ENCODE results near the gene ACP7.

- TF ChIP-seq CREB5 (CRISPR knock-in tag; IDR thresholded peaks at IDR 0.05; ENCODE audit: low read depth) (no peak), ZC3H10 (CRISPR knock-in tag; IDR thresholded peaks at IDR 0.05) (no peak), ARNTL (CRISPR knock-in tag; IDR thresholded peaks at IDR 0.05; ENCODE audit: borderline replicate concordance, low read depth) (no peak), PATZ1 (CRISPR knock-in tag; IDR thresholded peaks at IDR 0.05; ENCODE audit: borderline replicate concordance) (no peak), TOX (CRISPR knock-in tag; IDR thresholded peaks at IDR 0.05; ENCODE audit: borderline replicate concordance) (no peak), ZNF8 (CRISPR knock-in tag; IDR thresholded peaks at IDR 0.05) (no peak), ZNF565 (CRISPR knock-in tag; conservative IDR thresholded peaks at IDR 0.05; ENCODE audit: low read depth) (no peak), ZFP3 (CRISPR knock-in tag; IDR thresholded peaks at IDR 0.05) (no peak), RARB (CRISPR knock-in tag; IDR thresholded peaks at IDR 0.05) (no peak), GLIS3 (CRISPR knock-in tag; IDR thresholded peaks at IDR 0.05) (no peak), ZFP30 (CRISPR knock-in tag; IDR thresholded peaks at IDR 0.05) (no peak), TCF4 (CRISPR knock-in tag; IDR thresholded peaks at IDR 0.05; ENCODE audit: borderline replicate concordance) (no peak)
- TF ChIP-seq, protein P1, sequence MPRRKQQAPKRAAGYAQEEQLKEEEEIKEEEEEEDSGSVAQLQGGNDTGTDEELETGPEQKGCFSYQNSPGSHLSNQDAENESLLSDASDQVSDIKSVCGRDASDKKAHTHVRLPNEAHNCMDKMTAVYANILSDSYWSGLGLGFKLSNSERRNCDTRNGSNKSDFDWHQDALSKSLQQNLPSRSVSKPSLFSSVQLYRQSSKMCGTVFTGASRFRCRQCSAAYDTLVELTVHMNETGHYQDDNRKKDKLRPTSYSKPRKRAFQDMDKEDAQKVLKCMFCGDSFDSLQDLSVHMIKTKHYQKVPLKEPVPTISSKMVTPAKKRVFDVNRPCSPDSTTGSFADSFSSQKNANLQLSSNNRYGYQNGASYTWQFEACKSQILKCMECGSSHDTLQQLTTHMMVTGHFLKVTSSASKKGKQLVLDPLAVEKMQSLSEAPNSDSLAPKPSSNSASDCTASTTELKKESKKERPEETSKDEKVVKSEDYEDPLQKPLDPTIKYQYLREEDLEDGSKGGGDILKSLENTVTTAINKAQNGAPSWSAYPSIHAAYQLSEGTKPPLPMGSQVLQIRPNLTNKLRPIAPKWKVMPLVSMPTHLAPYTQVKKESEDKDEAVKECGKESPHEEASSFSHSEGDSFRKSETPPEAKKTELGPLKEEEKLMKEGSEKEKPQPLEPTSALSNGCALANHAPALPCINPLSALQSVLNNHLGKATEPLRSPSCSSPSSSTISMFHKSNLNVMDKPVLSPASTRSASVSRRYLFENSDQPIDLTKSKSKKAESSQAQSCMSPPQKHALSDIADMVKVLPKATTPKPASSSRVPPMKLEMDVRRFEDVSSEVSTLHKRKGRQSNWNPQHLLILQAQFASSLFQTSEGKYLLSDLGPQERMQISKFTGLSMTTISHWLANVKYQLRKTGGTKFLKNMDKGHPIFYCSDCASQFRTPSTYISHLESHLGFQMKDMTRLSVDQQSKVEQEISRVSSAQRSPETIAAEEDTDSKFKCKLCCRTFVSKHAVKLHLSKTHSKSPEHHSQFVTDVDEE (CRISPR knock-in tag; IDR thresholded peaks at IDR 0.05): no peak
- TF ChIP-seq, protein P2, sequence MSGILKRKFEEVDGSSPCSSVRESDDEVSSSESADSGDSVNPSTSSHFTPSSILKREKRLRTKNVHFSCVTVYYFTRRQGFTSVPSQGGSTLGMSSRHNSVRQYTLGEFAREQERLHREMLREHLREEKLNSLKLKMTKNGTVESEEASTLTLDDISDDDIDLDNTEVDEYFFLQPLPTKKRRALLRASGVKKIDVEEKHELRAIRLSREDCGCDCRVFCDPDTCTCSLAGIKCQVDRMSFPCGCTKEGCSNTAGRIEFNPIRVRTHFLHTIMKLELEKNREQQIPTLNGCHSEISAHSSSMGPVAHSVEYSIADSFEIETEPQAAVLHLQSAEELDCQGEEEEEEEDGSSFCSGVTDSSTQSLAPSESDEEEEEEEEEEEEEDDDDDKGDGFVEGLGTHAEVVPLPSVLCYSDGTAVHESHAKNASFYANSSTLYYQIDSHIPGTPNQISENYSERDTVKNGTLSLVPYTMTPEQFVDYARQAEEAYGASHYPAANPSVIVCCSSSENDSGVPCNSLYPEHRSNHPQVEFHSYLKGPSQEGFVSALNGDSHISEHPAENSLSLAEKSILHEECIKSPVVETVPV (CRISPR knock-in tag; IDR thresholded peaks at IDR 0.05): no peak
Measured at GRCh38 chr19:39074205-39074692, 9.9 kb upstream of the ACP7 start.
